ENCODE results near the gene DTX1. TPM values are rescaled to one million over a fixed set of nuclear protein-coding genes. Genes with fewer than 3 reads are reported as not detected.

DTX1 gene
- total and polyA plus RNA-seq, 4 donors, result 1.3 to 4.9 (median 2.2) TPM

DNA sequence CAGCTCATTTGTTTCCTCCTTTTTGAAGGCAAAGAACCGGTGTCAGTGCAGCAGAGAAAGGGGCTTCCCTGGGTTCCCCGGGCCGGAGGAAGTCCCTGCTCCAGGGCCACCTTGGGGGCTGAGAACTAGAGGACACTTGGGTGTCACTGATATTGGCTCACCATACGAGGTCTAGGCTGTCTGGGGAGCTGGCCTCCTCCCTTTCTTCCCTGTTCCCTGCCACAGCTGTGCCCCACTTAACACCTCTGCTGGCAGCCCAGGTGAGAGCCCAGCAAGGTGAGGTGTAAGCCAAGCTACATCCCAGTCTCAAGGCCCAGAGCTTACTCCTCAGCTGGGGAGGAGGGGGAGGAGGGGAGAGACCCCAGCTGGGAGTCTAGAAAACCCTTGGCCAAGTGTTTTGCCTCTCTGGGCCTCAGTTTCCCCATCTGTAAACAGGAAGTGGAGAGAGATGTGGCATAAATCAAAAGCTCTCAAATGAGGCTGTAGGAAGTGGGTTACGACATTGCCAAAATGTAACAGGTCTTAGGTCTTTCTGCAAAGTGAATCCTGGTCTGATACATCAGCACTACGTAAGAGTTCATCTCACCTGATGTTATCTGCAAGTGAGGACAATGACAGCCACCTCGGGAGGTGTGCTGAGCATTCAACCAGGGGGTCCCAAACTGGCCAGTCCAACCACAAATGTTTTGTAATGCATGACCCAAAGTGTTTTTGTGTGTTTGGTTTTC lies 53.5 kb downstream of the DTX1 start:
- Histone ChIP-seq H3K9me3 (ENCODE audit: control insufficient read depth in 4 of 4, insufficient read depth in 3 of 4, low read length in 3 of 4) (no peaks in the 10 kb centered on the region), H3K9ac (ENCODE audit: insufficient read depth in 1 of 2, low read length in 2 of 2) (no peak overlapping the region), H3K36me3 (ENCODE audit: control insufficient read depth in 4 of 4, insufficient read depth in 4 of 4, low read length in 4 of 4) (no peaks in the 10 kb centered on the region), H3K4me3 (no peak overlapping the region), H3K27ac (ENCODE audit: low read depth in 1 of 2, low read length in 1 of 2) (no peak overlapping the region), H3K27me3 (ENCODE audit: control insufficient read depth in 3 of 3, insufficient read depth in 3 of 3, low read length in 2 of 3) (peaks cover 0 to 4% (median 2%) of the 10 kb centered on the region in 3 donors), H3K4me1 (ENCODE audit: control insufficient read depth in 5 of 5, insufficient read depth in 5 of 5, low read length in 5 of 5) (no peaks in the 10 kb centered on the region)
- TF ChIP-seq, protein P1, sequence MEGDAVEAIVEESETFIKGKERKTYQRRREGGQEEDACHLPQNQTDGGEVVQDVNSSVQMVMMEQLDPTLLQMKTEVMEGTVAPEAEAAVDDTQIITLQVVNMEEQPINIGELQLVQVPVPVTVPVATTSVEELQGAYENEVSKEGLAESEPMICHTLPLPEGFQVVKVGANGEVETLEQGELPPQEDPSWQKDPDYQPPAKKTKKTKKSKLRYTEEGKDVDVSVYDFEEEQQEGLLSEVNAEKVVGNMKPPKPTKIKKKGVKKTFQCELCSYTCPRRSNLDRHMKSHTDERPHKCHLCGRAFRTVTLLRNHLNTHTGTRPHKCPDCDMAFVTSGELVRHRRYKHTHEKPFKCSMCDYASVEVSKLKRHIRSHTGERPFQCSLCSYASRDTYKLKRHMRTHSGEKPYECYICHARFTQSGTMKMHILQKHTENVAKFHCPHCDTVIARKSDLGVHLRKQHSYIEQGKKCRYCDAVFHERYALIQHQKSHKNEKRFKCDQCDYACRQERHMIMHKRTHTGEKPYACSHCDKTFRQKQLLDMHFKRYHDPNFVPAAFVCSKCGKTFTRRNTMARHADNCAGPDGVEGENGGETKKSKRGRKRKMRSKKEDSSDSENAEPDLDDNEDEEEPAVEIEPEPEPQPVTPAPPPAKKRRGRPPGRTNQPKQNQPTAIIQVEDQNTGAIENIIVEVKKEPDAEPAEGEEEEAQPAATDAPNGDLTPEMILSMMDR (IDR thresholded peaks at IDR 0.05; ENCODE audit: control extremely low read depth, extremely low read depth), result no peak
- ATAC-seq (ENCODE audit: insufficient read depth, low FRiP score) (no peak), DNase-seq (no peak)
- WGBS, 2 donors, result 48 to 49% methylated on average over 7 of the region's 7 CpGs

- TF ChIP-seq, protein P1 (IDR thresholded peaks at IDR 0.05; ENCODE audit: control extremely low read depth, extremely low read depth), result no peak
- H3K36me3 ChIP-seq (ENCODE audit: control insufficient read depth in 4 of 4, insufficient read depth in 4 of 4, low read length in 4 of 4), result no peaks in the 10 kb centered on the region
- H3K4me1 ChIP-seq (ENCODE audit: control insufficient read depth in 5 of 5, insufficient read depth in 5 of 5, low read length in 5 of 5), result no peaks in the 10 kb centered on the region
- H3K9me3 ChIP-seq (ENCODE audit: control insufficient read depth in 4 of 4, insufficient read depth in 3 of 4, low read length in 3 of 4), result no peaks in the 10 kb centered on the region
- 78 to 90% methylated on average over 3 of the region's 3 CpGs for WGBS, 2 donors
- H3K27ac ChIP-seq (ENCODE audit: low read depth in 1 of 2, low read length in 1 of 2), result no peak overlapping the region
- DNase-seq (no peak), ATAC-seq (ENCODE audit: insufficient read depth, low FRiP score) (no peak)
- H3K27me3 ChIP-seq (ENCODE audit: control insufficient read depth in 3 of 3, insufficient read depth in 3 of 3, low read length in 2 of 3), result peaks cover 0 to 4% (median 2%) of the 10 kb centered on the region in 3 donors
- no peak overlapping the region for H3K9ac ChIP-seq (ENCODE audit: insufficient read depth in 1 of 2, low read length in 2 of 2)
- no peak overlapping the region for H3K4me3 ChIP-seq
Observed at GRCh38 chr12:113111247-113111646, 54.7 kb downstream of the DTX1 start.

GRCh38 chr12:113112043-113112899 lies 55.7 kb downstream of the DTX1 start:
- TF ChIP-seq, protein P1 (IDR thresholded peaks at IDR 0.05; ENCODE audit: control extremely low read depth, extremely low read depth), result no peak
- no peaks in the 10 kb centered on the region for H3K9me3 ChIP-seq (ENCODE audit: control insufficient read depth in 4 of 4, insufficient read depth in 3 of 4, low read length in 3 of 4)
- H3K4me1 ChIP-seq (ENCODE audit: control insufficient read depth in 5 of 5, insufficient read depth in 5 of 5, low read length in 5 of 5), result no peaks in the 10 kb centered on the region
- no peak overlapping the region for H3K27ac ChIP-seq (ENCODE audit: low read depth in 1 of 2, low read length in 1 of 2)
- H3K9ac ChIP-seq (ENCODE audit: insufficient read depth in 1 of 2, low read length in 2 of 2), result no peak overlapping the region
- DNase-seq (no peak), ATAC-seq (ENCODE audit: insufficient read depth, low FRiP score) (no peak)
- 69 to 77% methylated on average over 37 to 39 of the region's 39 CpGs for WGBS, 2 donors
- H3K27me3 ChIP-seq (ENCODE audit: control insufficient read depth in 3 of 3, insufficient read depth in 3 of 3, low read length in 2 of 3), result peaks cover 0 to 4% (median 2%) of the 10 kb centered on the region in 3 donors
- no peaks in the 10 kb centered on the region for H3K36me3 ChIP-seq (ENCODE audit: control insufficient read depth in 4 of 4, insufficient read depth in 4 of 4, low read length in 4 of 4)
- H3K4me3 ChIP-seq, result no peak overlapping the region

All from lung (tissue), 12 donors.